Measurements from ENCODE around the gene PLOD2.

- TF ChIP-seq EP300 (IDR thresholded peaks at IDR 0.05): no peak
- TF ChIP-seq, protein P1, sequence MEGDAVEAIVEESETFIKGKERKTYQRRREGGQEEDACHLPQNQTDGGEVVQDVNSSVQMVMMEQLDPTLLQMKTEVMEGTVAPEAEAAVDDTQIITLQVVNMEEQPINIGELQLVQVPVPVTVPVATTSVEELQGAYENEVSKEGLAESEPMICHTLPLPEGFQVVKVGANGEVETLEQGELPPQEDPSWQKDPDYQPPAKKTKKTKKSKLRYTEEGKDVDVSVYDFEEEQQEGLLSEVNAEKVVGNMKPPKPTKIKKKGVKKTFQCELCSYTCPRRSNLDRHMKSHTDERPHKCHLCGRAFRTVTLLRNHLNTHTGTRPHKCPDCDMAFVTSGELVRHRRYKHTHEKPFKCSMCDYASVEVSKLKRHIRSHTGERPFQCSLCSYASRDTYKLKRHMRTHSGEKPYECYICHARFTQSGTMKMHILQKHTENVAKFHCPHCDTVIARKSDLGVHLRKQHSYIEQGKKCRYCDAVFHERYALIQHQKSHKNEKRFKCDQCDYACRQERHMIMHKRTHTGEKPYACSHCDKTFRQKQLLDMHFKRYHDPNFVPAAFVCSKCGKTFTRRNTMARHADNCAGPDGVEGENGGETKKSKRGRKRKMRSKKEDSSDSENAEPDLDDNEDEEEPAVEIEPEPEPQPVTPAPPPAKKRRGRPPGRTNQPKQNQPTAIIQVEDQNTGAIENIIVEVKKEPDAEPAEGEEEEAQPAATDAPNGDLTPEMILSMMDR (IDR thresholded peaks at IDR 0.05): no peak
Measured at GRCh38 chr3:146072061-146072460, 88.9 kb downstream of the PLOD2 start.
